ENCODE measurements around the gene KRTCAP2.

KRTCAP2 gene

DNA sequence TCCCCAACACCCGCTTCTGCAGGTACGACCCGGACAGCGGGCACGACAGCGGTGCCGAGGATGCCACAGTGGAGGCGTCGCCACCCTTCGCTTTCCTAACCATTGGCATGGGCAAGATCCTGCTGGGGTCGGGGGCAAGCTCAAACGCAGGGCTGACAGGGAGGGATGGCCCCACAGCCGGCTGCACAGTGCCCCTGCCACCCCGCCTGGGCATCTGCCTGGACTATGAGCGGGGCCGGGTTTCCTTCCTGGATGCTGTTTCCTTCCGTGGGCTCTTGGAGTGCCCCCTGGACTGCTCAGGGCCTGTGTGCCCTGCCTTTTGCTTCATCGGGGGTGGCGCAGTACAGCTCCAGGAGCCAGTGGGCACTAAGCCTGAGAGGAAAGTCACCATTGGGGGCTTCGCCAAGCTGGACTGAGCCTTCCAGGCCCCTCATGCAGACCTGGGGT, 10.7 kb upstream of the KRTCAP2 start:
- DNase-seq (ENCODE audit: low read depth): no peak

DNA sequence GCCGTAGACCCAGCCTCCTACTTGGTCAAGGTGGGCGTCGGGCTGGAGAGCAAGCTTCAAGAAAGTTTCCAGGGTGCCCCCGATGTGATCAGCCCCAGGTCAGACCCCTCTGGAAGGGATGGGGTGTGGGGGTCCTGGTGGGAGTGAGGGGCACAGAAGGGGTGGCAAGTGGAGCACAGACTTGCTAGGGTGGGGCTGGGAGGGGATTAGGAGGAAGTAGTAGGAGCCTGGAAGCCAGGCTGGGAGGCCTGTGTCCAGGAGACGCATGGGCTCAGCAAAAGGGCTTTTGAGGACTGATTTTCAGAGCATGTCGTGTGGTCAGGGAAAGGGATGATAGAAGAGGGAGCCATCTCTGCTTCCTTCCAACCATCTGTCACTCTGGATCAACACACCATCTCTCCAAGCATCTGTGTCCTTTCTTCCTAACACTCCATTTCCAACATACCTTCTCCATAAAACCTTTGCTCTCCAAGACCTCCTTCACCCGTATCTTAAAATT, 9.0 kb upstream of the KRTCAP2 start:
- DNase-seq (ENCODE audit: low read depth): no peak

- no peak for DNase-seq (ENCODE audit: low read depth)
Observed at GRCh38 chr1:155181371-155182051, 8.4 kb upstream of the KRTCAP2 start.

- no peak for DNase-seq (ENCODE audit: low read depth)
Observed at GRCh38 chr1:155179112-155180031, 6.3 kb upstream of the KRTCAP2 start.

GRCh38 chr1:155178441-155179111, 5.5 kb upstream of the KRTCAP2 start:
- DNase-seq (ENCODE audit: low read depth): no peak

DNA sequence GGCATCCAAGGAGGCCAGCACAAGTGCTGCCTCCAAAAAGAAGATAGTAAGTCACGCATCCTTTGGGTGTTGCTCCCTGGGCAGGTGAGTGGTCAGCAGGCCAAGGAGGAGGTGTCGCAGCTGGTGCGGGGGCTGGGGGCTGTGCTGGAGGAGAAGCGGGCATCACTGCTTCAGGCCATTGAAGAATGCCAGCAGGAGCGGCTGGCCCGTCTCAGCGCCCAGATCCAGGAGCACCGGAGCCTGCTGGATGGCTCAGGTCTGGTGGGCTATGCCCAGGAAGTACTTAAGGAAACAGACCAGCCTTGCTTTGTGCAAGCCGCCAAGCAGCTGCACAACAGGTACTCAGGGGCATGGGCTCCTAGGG, 4.8 kb upstream of the KRTCAP2 start:
- no peak for DNase-seq (ENCODE audit: low read depth)

GRCh38 chr1:155177192-155177917, 4.3 kb upstream of the KRTCAP2 start:
- DNase-seq (ENCODE audit: low read depth): no peak

- DNase-seq (ENCODE audit: low read depth): peak; percentile 49
Observed at GRCh38 chr1:155176544-155177071, 3.5 kb upstream of the KRTCAP2 start.

DNA sequence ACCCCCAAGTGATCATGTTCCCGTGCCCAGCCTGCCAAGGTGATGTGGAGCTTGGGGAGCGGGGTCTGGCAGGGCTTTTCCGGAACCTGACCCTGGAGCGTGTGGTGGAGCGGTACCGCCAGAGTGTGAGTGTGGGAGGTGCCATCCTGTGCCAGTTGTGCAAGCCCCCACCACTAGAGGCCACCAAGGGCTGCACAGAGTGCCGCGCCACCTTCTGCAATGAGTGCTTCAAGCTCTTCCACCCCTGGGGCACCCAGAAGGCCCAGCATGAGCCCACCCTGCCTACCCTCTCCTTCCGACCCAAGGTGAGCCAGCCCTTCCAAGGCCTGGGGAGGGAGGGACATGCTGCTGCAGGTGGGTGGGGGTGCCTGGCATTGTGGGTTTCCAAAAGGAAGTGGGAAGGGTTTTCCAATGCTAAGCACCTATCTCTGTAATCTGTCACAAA, 2.8 kb upstream of the KRTCAP2 start:
- DNase-seq (ENCODE audit: low read depth): no peak

DNA sequence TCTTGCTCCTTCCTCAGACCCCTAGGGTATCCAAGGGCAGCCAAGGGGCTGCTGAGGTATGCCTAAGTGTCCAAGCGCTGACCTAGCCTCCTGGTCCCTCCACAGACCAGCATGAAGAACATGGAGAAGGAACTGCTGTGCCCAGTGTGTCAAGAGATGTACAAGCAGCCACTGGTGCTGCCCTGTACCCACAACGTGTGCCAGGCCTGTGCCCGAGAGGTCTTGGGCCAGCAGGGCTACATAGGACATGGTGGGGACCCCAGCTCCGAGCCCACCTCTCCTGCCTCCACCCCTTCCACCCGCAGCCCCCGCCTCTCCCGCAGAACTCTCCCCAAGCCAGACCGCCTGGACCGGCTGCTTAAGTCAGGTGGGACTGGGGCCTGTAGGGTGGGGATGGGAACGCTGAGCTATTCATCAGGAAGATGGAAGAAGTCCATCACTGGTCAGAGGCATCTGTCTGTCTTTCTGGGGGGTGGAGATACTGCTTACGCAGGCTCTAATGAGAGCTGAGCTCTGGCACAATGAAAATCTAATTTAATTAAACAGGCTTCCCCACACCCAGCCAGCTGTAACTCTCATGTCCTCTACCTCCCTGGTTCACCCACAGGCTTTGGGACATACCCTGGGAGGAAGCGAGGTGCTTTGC, 2.3 kb upstream of the KRTCAP2 start:
- DNase-seq (ENCODE audit: low read depth): no peak

DNA sequence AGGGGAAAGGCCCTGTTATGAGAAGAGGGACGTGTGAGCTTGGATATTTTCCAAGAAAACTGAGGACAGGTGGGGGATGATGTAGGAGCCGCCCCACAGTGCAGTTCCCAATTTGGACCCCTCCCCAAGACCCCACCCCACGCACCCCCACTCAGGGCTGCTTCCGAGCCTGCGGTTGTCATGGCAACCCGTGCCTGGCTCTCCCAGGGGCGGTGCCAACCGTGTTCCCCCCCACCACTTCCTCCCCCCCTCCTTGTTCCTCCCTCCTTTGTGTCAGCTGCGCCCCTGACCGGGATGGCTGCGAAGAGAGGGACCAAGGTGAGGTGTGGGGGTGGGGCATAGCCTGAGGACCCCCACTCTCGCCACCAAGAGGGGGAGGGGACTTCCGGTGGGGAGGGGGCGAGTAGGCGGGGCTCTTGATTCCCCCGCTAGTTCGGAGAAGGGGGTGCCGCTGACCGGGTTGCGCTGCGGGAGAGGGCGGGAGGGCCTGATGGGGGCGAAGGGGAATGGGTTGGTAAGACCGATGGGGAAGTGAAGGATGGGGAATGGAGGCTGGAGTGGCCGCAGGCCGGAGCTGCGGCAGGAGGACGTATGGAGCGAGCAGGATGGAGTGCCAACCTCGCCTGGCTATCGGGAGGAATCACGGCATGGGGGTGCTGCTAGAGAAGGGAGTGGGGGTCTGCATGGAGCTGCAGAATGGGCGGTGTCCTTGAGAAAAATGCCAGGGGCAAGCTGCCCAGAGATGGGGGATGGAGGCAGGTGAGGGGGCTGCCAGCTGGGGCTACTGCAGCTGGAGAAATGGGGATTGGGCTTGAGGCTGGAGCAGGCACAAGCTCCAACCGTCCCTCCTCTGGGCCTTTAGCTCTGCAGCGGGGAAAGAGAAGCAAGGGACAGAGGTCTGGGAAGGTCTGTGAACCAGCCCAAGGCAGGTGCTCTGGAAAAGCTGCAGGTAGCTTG, 1.5 kb upstream of the KRTCAP2 start:
- DNase-seq (ENCODE audit: low read depth): no peak

DNA sequence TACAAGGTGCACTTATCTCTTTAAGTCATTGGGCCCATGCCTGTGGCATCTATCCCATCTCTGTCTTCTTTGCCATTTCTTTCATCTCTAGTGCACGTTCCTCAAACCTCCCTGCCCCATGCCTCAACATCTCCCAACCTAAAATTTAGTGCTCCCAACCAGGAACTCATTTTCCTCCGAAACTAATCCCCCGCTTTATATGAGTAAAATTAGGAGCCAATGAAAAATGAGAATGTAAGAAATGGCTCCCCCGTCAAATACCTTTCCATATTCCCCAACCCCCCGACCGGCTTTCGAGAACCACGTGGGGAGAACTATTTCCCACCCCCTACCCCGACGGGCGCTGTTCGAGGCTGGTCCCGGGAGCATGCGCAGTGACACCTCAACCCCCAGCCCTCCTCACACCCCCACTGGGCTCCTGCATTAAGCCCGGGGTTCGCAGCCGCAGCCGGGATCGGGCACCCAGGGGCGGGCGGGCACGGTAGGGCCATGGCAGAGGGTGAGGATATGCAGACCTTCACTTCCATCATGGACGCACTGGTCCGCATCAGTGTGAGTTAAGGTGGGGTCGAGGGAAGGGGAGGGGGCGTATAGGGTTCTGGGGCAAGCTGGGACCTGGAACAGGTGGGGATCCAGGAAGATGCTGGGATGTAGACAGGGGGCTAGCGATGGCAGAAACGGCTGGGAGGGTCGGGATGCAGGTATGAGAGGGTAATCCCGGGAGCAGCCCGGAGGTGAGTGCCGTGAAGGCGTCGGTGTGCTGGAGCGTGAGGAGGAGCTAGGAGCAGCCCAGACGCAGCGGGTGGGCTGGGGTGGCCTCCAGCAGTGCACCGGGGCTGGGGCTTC, 597 bp upstream of the KRTCAP2 start, which contains the start of gene TRIM46:
TRIM46 (plus strand) TSS at position 372 of the 846 bp plus-strand sequence; CDS start at position 490, 118 bp downstream.
- DNase-seq (ENCODE audit: low read depth): peak; percentile 49

- no peak for DNase-seq (ENCODE audit: low read depth)
Observed at GRCh38 chr1:155171836-155172731, 1.0 kb downstream of the KRTCAP2 start.

DNA sequence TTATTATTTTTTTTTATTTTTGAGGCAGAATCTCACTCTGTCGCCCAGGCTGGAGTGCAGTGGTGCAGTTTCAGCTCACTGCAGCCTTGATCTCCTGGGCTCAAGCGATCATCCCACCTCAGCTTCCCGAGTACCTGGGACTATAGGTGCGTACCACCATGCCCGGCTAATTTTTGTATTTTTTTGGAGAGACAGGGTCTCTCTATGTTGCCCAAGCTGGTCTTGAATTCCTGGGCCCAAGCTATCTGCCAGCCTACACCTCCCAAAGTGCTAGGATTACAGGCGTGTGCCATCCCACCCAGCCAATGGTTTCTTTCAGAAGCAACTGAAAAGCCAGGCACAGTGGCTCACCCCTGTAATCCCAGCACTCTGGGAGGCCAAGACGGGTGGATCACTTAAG, 2.3 kb downstream of the KRTCAP2 start:
- DNase-seq (ENCODE audit: low read depth): no peak

DNA sequence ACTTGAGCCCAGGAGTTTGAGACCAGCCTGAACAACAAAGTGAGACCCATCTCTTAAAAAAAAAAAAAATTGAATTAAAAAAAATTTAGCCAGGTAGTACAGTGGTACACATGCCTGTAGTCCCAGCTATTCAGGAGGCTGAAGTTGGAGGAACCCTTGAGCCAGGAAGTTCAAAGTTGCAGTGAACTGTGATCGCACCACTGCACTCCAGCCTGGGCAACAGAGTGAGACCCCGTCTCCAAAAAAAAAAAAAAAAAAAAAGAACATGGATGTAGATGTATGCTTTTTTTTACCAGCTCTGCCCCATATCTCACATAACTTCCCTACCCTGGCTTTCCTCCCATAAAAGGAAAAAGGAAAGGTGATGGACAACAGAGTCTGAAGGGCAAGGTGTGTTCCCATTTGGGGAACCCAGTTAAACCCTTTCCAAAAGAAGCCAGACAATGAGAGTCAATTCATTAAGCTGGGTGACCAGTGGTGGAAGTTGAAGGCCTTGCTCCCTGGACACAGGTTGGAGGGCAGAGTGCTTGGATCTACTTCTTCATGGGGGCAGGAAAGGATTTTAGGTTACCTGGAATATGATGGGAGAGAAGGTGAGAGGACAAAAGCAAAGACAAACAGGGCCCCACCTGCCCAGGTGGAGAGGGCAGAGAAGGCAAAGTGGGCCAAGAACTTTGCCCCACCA, 2.9 kb downstream of the KRTCAP2 start:
- DNase-seq (ENCODE audit: low read depth): no peak

GRCh38 chr1:155169541-155169940, 3.6 kb downstream of the KRTCAP2 start:
- DNase-seq (ENCODE audit: low read depth): no peak
